ENCODE data around the gene SBK2.
A peak's percentile ranks its signal among the peaks of the same experiment; 100 is the strongest.
"Not testable (repeated sequence)": the region's sequence is repeated elsewhere in the genome, so short reads cannot be mapped to it uniquely, and the experiment has no call there.

The SBK2 gene

GRCh38 chr19:55580628-55581144 is 43.8 kb upstream of the SBK2 start, which contains the start of gene ZNF579:
Gene ZNF579, minus strand, starts transcription at chr19:55580848. Its CDS starts 1,209 bp downstream, at chr19:55579639.
- peak; percentile 90 for DNase-seq (ENCODE audit: low read depth, low spot score)
- no peak for TF ChIP-seq CTCF (IDR thresholded peaks at IDR 0.05; ENCODE audit: low read depth, low read length)
- in situ Hi-C loops (cut with HindIII; ENCODE audit: low sequenced_read_pairs): no loop called here
- H3K4me3 ChIP-seq (ENCODE audit: low read depth, low read length): peak within 1 kb of the TSS; percentile 96

GRCh38 chr19:55579766-55580621 is 43.1 kb upstream of the SBK2 start:
- DNase-seq (ENCODE audit: low read depth, low spot score): peak; percentile 47

GRCh38 chr19:55578761-55579747 is 42.1 kb upstream of the SBK2 start:
- in situ Hi-C loops (cut with HindIII; ENCODE audit: low sequenced_read_pairs): no loop called here
- DNase-seq (ENCODE audit: low read depth, low spot score): no peak
- no peak for TF ChIP-seq CTCF (IDR thresholded peaks at IDR 0.05; ENCODE audit: low read depth, low read length)
- H3K4me3 ChIP-seq (ENCODE audit: low read depth, low read length): peak overlapping the region; percentile 96

More at GRCh38 chr19:55579766-55580621, 43.1 kb upstream of the SBK2 start:
- in situ Hi-C loops (cut with HindIII; ENCODE audit: low sequenced_read_pairs): no loop called here
- no peak for TF ChIP-seq CTCF (IDR thresholded peaks at IDR 0.05; ENCODE audit: low read depth, low read length)
- H3K4me3 ChIP-seq (ENCODE audit: low read depth, low read length): peak overlapping the region; percentile 96

DNA sequence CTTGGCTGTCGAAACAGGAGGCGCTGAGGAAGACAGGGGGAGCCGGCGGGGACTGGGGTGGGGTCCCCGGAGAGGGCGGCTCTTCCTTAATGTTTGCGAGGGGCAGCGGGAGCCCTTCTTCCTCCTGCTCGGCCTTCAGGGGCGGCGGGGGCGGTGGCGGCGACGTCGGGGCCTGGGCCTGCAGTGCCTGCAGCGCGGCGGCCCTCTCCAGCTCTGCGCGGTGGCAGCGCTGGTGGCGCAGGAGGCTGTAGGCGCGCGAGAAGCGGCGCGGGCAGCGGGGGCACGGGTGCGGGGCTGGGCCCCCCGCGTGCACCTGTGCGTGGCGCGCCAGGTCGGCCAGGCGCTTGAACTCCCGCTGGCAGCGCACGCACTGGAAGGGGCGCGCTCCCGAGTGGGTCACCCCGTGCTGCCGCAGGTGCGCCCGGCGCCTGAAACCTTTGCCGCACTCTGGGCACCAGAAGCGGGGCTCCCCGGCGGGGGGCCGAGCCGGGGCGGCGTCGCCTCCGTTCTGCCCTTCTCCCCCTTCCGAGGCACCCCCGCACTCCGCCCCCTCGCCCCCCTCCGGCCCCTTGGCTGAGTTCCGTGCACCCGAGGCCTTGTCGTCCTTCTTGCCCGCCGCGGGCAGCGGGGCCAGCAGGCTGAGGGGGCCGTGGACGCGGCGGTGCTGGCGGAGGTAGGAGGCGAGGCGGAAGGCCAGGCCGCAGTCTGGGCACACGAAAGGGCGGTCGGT is 41.3 kb upstream of the SBK2 start:
- no peak for DNase-seq (ENCODE audit: low read depth, low spot score)
- H3K4me3 ChIP-seq (ENCODE audit: low read depth, low read length): no peak overlapping the region
- TF ChIP-seq CTCF (IDR thresholded peaks at IDR 0.05; ENCODE audit: low read depth, low read length): no peak
- in situ Hi-C loops (cut with HindIII; ENCODE audit: low sequenced_read_pairs): no loop called here

DNA sequence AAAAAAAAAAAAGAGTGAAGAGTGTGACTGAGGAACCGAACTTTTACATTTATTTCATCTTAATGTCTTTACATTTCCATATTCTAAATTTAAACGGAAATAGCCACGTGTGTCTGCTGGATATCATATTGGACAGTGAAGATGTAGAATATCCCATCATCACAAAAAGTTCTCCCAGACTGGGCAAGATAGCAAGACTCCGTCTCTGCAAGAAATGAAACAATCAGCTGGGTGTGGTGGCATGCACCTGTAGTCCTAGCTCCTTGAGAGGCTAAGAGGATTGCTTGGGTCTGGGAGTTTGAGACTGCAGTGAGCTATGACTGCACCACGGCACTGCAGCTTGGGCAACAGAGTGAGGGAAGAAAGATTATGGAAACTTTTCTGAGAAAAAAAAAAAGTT is 39.8 kb upstream of the SBK2 start:
- no peak for TF ChIP-seq CTCF (IDR thresholded peaks at IDR 0.05; ENCODE audit: low read depth, low read length)
- DNase-seq (ENCODE audit: low read depth, low spot score): no peak
- no peak overlapping the region for H3K4me3 ChIP-seq (ENCODE audit: low read depth, low read length)
- in situ Hi-C loops (cut with HindIII; ENCODE audit: low sequenced_read_pairs): no loop called here

GRCh38 chr19:55573929-55574328 is 37.0 kb upstream of the SBK2 start:
- in situ Hi-C loops (cut with HindIII; ENCODE audit: low sequenced_read_pairs): not testable (repeated sequence)

DNA sequence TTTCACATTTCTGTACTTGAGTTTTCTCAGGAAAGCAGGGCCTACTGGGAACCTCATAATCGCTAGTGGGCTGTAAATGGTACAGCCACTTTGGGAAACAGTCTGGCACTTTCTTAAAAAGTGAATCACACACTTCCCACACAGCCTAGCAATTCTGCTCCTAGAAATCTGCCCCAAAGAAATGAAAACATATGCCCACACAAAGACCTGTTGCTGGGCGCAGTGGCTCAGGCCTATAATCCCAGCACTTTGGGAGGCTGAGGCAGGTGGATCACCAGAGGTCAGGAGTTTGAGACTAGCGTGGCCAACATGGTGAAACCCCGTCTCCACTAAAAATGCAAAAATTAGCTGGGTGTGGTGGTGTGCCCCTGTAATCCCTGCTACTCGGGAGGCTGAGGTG is 32.5 kb upstream of the SBK2 start:
- H3K4me3 ChIP-seq (ENCODE audit: low read depth, low read length); DNase-seq (ENCODE audit: low read depth, low spot score); in situ Hi-C loops (cut with HindIII; ENCODE audit: low sequenced_read_pairs): not testable (repeated sequence)

More at GRCh38 chr19:55573929-55574328, 37.0 kb upstream of the SBK2 start:
- not testable (repeated sequence) for H3K4me3 ChIP-seq (ENCODE audit: low read depth, low read length); DNase-seq (ENCODE audit: low read depth, low spot score)

All from astrocyte of the spinal cord (primary cell).